Psoas muscle (tissue), 8 donors: ENCODE data around the gene CLTCL1. TPM values are rescaled to one million over a fixed set of nuclear protein-coding genes. Genes with fewer than 3 reads are reported as not detected.

ENCODE experiments used
- ATAC-seq, 4 donors: fragments of 200-7000 bp; cut with Tn5 transposase; one replicate each; pipeline ENCODE4 v1.9.1; 2020; ENCODE audit warnings: moderate library complexity in 3 of 4, mild to moderate bottlenecking in 2 of 4
- DNase-seq, 2 donors: peaks; one replicate each; pipeline ENCODE4 v3.0.0-alpha.2; 2020
- H3K27ac ChIP-seq: fragments of 200-600 bp; one replicate; pipeline ENCODE4 v1.8.0; 2022
- H3K27me3 ChIP-seq, 3 donors: fragments of 200-600 bp in 1 of 3; one replicate each; pipeline versions ENCODE4 v1.6.1 to v1.8.0; 2013 to 2022; ENCODE audit warnings: low read length in 2 of 3, mild to moderate bottlenecking in 2 of 3, moderate library complexity in 1 of 3; ENCODE audit not compliant: insufficient read depth in 3 of 3
- H3K36me3 ChIP-seq, 2 donors: fragments of 200-600 bp in 1 of 2; one replicate each; pipeline versions ENCODE4 v1.6.1 to v1.8.0; 2013 to 2022; ENCODE audit warnings: low read depth in 1 of 2, mild to moderate bottlenecking in 1 of 2, moderate library complexity in 1 of 2; ENCODE audit not compliant: insufficient read depth in 1 of 2
- H3K4me1 ChIP-seq: fragments of 200-600 bp; one replicate; pipeline ENCODE4 v1.8.0; 2022
- H3K4me3 ChIP-seq: fragments of 200-600 bp; one replicate; pipeline ENCODE4 v1.8.0; 2022; ENCODE audit warnings: mild to moderate bottlenecking
- H3K9me3 ChIP-seq: fragments of 200-600 bp; one replicate; pipeline ENCODE4 v1.8.0; 2022
- WGBS, 3 donors: extraction: QIAGEN DNeasy Blood & Tissue Kit; methylation state at CpG; one replicate each; pipeline versions ENCODE4 v1.1.6 to v1.1.7; 2013; 5-methylcytosine and 5-hydroxymethylcytosine counted together
- intact Hi-C, 2 donors: fragments of 100-400 bp; cut with DNase I; formaldehyde crosslinking; loops; one replicate each; pipeline versions ENCODE4 v1.11.0 to v1.14.2; 2022
- polyA plus RNA-seq, 3 donors: library from polyadenylated mRNA; stranded (reverse); fragments of 200-250 nt; gene quantifications; one replicate each; pipeline ENCODE4 v1.2.3, GENCODE V29; 2013
- total RNA-seq, 4 donors: library from RNA; stranded (reverse); fragmentation: NEBNext Ultra II Directional in 2 of 4; extraction: Animal tissue kit (Norgen Biotek cat#: 25700) in 2 of 4; gene quantifications; one replicate each; pipeline versions ENCODE4 v1.2.1 to v1.2.4, GENCODE V29; 2021 to 2023
- TF ChIP-seq, protein P1 (sequence below): fragments of 200-600 bp; IDR thresholded peaks from one replicate; pipeline ENCODE4 v1.8.0; 2022; ENCODE audit warnings: antibody characterized with exemption
- donor health status: healthy with polysubstance abuse.
- donor health status: DM: no; HTN: no; CAD: no; lungs with moderate emphysema.
- donor health status: Bipolar disorder and iron deficiency.
- donor health status: healthy.
- donor health status: DM: yes; HTN: yes; CAD: no.
- donor health status: DM: no; HTN: no; CAD: no.
- donor health status: DM: no; HTN: no; CAD: no.
- donor health status: DM: yes; HTN: yes; CAD: no.

The CLTCL1 gene
- total and polyA plus RNA-seq, 7 donors = 16.8 to 253 (median 92.6) TPM

DNA sequence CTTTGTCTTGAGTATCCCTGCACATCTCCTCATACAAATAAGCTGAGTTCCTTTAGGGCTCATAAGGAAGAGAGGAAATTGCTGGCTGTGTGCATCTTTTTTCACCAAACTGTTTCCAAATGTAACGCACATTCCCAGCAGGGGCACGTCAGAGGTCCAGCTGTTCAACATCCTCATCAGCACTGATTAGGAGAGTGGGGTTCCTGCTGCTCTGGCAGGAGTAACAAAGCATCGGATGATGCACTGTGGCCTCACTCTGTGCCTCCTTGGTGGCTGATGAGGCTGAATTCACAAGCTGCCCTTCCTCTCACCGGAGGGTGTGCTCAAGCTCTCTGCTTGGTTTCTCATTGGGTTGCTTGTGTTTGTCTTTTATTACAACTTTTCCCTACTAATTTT lies 77.4 kb downstream of the CLTCL1 start:
- Histone ChIP-seq H3K4me1 (peaks cover 36% of the 10 kb centered on the region), H3K9me3 (no peaks in the 10 kb centered on the region), H3K27me3 (no peaks in the 10 kb centered on the region), H3K36me3 (peaks cover 0 to 85% of the 10 kb centered on the region in 2 donors), H3K27ac (no peak overlapping the region), H3K4me3 (no peak overlapping the region)
- ATAC-seq = no peak
- DNase-seq = no peak
- TF ChIP-seq, protein P1, sequence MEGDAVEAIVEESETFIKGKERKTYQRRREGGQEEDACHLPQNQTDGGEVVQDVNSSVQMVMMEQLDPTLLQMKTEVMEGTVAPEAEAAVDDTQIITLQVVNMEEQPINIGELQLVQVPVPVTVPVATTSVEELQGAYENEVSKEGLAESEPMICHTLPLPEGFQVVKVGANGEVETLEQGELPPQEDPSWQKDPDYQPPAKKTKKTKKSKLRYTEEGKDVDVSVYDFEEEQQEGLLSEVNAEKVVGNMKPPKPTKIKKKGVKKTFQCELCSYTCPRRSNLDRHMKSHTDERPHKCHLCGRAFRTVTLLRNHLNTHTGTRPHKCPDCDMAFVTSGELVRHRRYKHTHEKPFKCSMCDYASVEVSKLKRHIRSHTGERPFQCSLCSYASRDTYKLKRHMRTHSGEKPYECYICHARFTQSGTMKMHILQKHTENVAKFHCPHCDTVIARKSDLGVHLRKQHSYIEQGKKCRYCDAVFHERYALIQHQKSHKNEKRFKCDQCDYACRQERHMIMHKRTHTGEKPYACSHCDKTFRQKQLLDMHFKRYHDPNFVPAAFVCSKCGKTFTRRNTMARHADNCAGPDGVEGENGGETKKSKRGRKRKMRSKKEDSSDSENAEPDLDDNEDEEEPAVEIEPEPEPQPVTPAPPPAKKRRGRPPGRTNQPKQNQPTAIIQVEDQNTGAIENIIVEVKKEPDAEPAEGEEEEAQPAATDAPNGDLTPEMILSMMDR = no peak
- WGBS, 3 donors = 48 to 82% (median 61%) methylated on average over 4 of the region's 4 CpGs
- intact Hi-C loops = no loop called here

DNA sequence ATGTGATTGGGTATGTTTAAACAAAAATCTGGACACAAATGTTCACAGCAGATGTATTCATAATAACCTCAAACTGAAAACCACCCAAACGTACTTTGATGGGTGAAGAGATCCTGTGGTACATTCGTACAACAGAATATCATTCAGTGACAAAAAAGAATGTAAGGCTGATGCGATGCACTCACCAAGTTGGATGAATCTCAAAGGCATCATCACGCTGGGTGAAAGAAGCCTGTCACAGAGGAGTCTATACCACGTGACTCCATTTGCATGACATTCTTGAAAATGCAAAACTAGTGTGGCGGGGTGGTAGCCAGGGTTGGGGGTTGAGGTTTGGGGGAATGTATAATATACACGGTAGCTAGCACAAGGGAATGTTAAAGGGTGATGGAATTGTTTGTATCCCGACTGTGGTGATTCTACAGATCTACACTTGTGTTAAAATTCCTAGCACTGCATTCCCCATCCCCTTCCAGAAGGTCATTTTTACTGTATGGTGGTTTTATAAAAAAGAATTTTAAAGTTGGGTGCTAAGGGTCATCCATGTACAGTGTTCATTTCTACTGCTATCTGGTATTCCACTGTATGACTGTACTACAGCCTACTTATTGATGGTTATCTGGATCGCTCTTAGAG lies 78.0 kb downstream of the CLTCL1 start:
- DNase-seq (no peak), ATAC-seq (no peak)
- peaks cover 30% of the 10 kb centered on the region for H3K4me1 ChIP-seq
- no peak overlapping the region for H3K27ac ChIP-seq
- H3K9me3 ChIP-seq = no peaks in the 10 kb centered on the region
- H3K27me3 ChIP-seq = no peaks in the 10 kb centered on the region
- WGBS, 3 donors = 77 to 80% (median 78%) methylated on average over 9 of the region's 9 CpGs
- no peak overlapping the region for H3K4me3 ChIP-seq
- H3K36me3 ChIP-seq = peaks cover 0 to 88% of the 10 kb centered on the region in 2 donors
- intact Hi-C loops = no loop called here
- TF ChIP-seq, protein P1 = no peak

DNA sequence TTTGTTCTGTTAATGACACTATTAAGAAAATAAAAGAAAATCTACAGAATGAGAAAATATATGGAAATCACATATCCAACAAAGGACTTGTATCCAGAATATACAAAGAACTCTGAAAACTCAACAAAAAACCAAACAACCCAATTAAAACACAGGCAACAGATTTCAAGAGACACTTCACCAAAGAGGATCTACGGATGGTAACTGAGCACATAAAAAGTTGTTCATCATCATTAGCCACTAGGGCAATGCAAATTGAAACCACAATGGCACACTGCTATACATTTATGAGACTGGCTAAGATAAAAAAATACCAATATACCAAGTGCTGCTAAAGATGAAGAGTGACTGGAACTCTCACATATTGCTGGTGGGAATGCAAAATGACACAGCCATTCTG lies 78.5 kb downstream of the CLTCL1 start:
- no peaks in the 10 kb centered on the region for H3K27me3 ChIP-seq
- 79 to 88% (median 82%) methylated on average over 1 of the region's 1 CpG for WGBS, 3 donors
- H3K27ac ChIP-seq = no peak overlapping the region
- H3K36me3 ChIP-seq = peaks cover 0 to 93% of the 10 kb centered on the region in 2 donors
- no peak for ATAC-seq
- no peak for DNase-seq
- H3K4me1 ChIP-seq = peaks cover 26% of the 10 kb centered on the region
- no peak overlapping the region for H3K4me3 ChIP-seq
- no peaks in the 10 kb centered on the region for H3K9me3 ChIP-seq
- TF ChIP-seq, protein P1 = no peak
- intact Hi-C loops = no loop called here

DNA sequence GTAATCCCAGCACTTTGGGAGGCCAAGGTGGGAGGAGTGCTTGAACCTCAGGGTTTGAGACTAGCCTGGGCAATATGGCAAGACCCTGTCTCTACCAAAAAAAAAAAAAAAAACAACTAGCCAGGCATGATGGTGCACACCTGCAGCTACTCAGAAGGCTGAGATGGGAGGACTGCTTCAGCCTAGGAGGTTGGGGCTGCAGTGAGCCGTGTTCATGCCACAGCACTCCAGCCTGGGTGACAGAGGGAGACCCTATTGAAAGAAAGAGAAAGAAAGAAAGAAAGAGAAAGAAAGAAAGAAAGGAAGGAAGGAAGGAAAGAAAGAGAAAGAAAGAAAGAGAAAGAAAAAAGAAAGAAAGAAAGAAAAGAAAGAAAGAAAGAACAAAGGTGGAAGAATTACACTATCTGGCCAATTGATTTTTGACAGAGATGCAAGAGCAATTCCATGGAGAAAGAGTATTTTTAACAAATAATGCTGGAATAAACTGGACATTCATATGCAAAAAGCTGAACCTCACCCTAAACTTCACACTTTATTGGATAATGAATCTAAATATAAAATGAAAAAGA lies 79.1 kb downstream of the CLTCL1 start:
- no peak overlapping the region for H3K27ac ChIP-seq
- 95 to 100% (median 96%) methylated on average over 1 of the region's 1 CpG for WGBS, 3 donors

More for the DNA sequence above, 79.1 kb downstream of the CLTCL1 start:
- peaks cover 22% of the 10 kb centered on the region for H3K4me1 ChIP-seq
- H3K4me3 ChIP-seq = no peak overlapping the region
- DNase-seq (no peak), ATAC-seq (no peak)
- peaks cover 0 to 100% of the 10 kb centered on the region in 2 donors for H3K36me3 ChIP-seq
- H3K27me3 ChIP-seq = no peaks in the 10 kb centered on the region
- H3K9me3 ChIP-seq = no peaks in the 10 kb centered on the region
- intact Hi-C loops = no loop called here
- TF ChIP-seq, protein P1 = no peak
